CD4-positive, alpha-beta T cell (primary cell): ENCODE measurements around the gene ARHGAP30. TPM values are rescaled to one million over a fixed set of nuclear protein-coding genes. Genes with fewer than 3 reads are reported as not detected.

Experiments used
- ATAC-seq: fragments of 200-7000 bp; cut with Tn5 transposase; one replicate; pipeline ENCODE4 v1.10.0; 2022; ENCODE audit warnings: mild to moderate bottlenecking; ENCODE audit not compliant: poor library complexity
- CTCF ChIA-PET: fragments of 350-600 bp; sonication (Branson Sonifier 250); formaldehyde crosslinking; loops from one replicate; lab custom pipeline; 2021; ENCODE audit warnings: antibody characterized with exemption, inconsistent platforms; lab: Charles Lee
- POLR2A ChIA-PET: fragments of 350-600 bp; sonication (Branson Sonifier 250); formaldehyde crosslinking; loops from one replicate; lab custom pipeline; 2021; ENCODE audit warnings: antibody characterized with exemption, inconsistent platforms; lab: Charles Lee
- DNase-seq, 14 experiments: peaks; one replicate each; pipeline ENCODE4 v3.0.0-alpha.2; 2013 to 2020; ENCODE audit warnings: mixed read lengths in 2 of 14
- H3K27ac ChIP-seq, 2 donors: one replicate each; pipeline versions ENCODE4 v1.5.1 to v1.7.0; 2013; ENCODE audit warnings: low read length in 2 of 2, low read depth in 1 of 2, mild to moderate bottlenecking in 1 of 2
- H3K27me3 ChIP-seq, 2 experiments: 1 replicate in 1 of 2; 2 replicates in 1 of 2; pipeline versions ENCODE4 v1.6.1 to v1.7.0; 2013; ENCODE audit warnings: low read length in 2 of 2, control low read depth in 1 of 2, mild to moderate bottlenecking in 1 of 2, moderate library complexity in 1 of 2; ENCODE audit not compliant: insufficient read depth in 2 of 2, control insufficient read depth in 1 of 2
- H3K36me3 ChIP-seq: one replicate; pipeline ENCODE4 v1.6.1; 2013; ENCODE audit warnings: low read length, control low read depth; ENCODE audit not compliant: insufficient read depth
- H3K4me1 ChIP-seq: one replicate; pipeline ENCODE4 v1.6.1; 2013; ENCODE audit warnings: low read length, control low read depth; ENCODE audit not compliant: insufficient read depth
- H3K4me3 ChIP-seq: one replicate; pipeline ENCODE4 v1.5.1; 2013; ENCODE audit warnings: mild to moderate bottlenecking, low read length, moderate library complexity
- H3K9me3 ChIP-seq, 2 experiments: 1 replicate in 1 of 2; 2 replicates in 1 of 2; pipeline versions ENCODE4 v1.6.1 to v1.7.0; 2013; ENCODE audit warnings: low read length in 2 of 2, mild to moderate bottlenecking in 2 of 2, control low read depth in 1 of 2, moderate library complexity in 1 of 2; ENCODE audit not compliant: control insufficient read depth in 1 of 2, insufficient read depth in 1 of 2
- H3K27ac Mint-ChIP-seq: one replicate; pipeline ENCODE4 v1.8.0; 2020; ENCODE audit warnings: mixed read lengths
- H3K27me3 Mint-ChIP-seq: one replicate; pipeline ENCODE4 v1.8.0; 2021; ENCODE audit warnings: mixed read lengths
- H3K36me3 Mint-ChIP-seq: one replicate; pipeline ENCODE4 v1.8.0; 2021; ENCODE audit warnings: low read depth, mixed read lengths
- H3K4me1 Mint-ChIP-seq: one replicate; pipeline ENCODE4 v1.8.0; 2021; ENCODE audit warnings: low read depth, mixed read lengths
- H3K4me3 Mint-ChIP-seq: one replicate; pipeline ENCODE4 v1.8.0; 2020; ENCODE audit warnings: mild to moderate bottlenecking, mixed read lengths
- H3K9me3 Mint-ChIP-seq: one replicate; pipeline ENCODE4 v1.8.0; 2020; ENCODE audit warnings: mixed read lengths
- CTCF ChIP-seq: fragments of 200-600 bp; IDR thresholded peaks from one replicate; pipeline ENCODE4 v1.8.0; 2022; ENCODE audit warnings: antibody characterized with exemption, mild to moderate bottlenecking
- intact Hi-C, 2 experiments: fragments of 100-400 bp; cut with DNase I in 1 of 2; cut with micrococcal nuclease in 1 of 2; formaldehyde crosslinking; loops; one replicate each; pipeline versions ENCODE4 v1.15.1 to v1.9.0; 2023 to 2025; cut with DNase I, micrococcal nuclease
- total RNA-seq, 174 experiments: library from RNA in 2 of 174; stranded (reverse) in 2 of 174; gene quantifications; one replicate each; pipeline ENCODE4 v1.2.3 and lab custom pipeline; 2021 to 2026

The ARHGAP30 gene
- total RNA-seq, 2 experiments from 2014 or later: 76.6 to 78.9 TPM

GRCh38 chr1:161006563-161006962 is 63.1 kb downstream of the ARHGAP30 start:
- H3K27me3 ChIP-seq: no peaks in the 10 kb centered on the region
- TF ChIP-seq CTCF: no peak
- ChIA-PET CTCF (no interaction called here), POLR2A (interaction anchor here (1.3 kb wide), 1 partner anchor 12 kb away, joined by 4 read pairs; no protein-coding TSS in a partner anchor)
- H3K36me3 Mint-ChIP-seq: peaks cover 9% of the 10 kb centered on the region
- no peak for DNase-seq
- peaks cover 9% of the 10 kb centered on the region for H3K4me1 Mint-ChIP-seq
- no peaks in the 10 kb centered on the region for H3K36me3 ChIP-seq
- no peaks in the 10 kb centered on the region for H3K27me3 Mint-ChIP-seq
- H3K27ac ChIP-seq: no peak overlapping the region
- H3K4me3 Mint-ChIP-seq: no peak overlapping the region
- H3K9me3 ChIP-seq: no peaks in the 10 kb centered on the region
- H3K9me3 Mint-ChIP-seq: no peaks in the 10 kb centered on the region
- intact Hi-C loops: no loop called here
- H3K4me3 ChIP-seq: no peak overlapping the region
- H3K27ac Mint-ChIP-seq: no peak overlapping the region
- peaks cover 5% of the 10 kb centered on the region for H3K4me1 ChIP-seq
- no peak for ATAC-seq

GRCh38 chr1:161001525-161001924 is 68.2 kb downstream of the ARHGAP30 start:
- Histone ChIP-seq H3K36me3 (peaks cover 36% of the 10 kb centered on the region), H3K4me3 (no peak overlapping the region), H3K4me1 (peaks cover 8% of the 10 kb centered on the region), H3K9me3 (no peaks in the 10 kb centered on the region), H3K27me3 (no peaks in the 10 kb centered on the region), H3K27ac (no peak overlapping the region)
- no peak overlapping the region for H3K4me3 Mint-ChIP-seq
- intact Hi-C loops: loop anchor here in 1 of 2 experiments (2.0 kb wide), 1 partner anchor 375 kb away; no protein-coding TSS in a partner anchor
- POLR2A ChIA-PET: interaction anchor here (1.8 kb wide), 1 partner anchor 44 kb away, joined by 5 read pairs; the partner anchor contains the start of gene USF1
- H3K36me3 Mint-ChIP-seq: peaks cover 41% of the 10 kb centered on the region
- no peak for ATAC-seq
- CTCF ChIA-PET: interaction anchor here (1.3 kb wide), 1 partner anchor 11 kb away, joined by 6 read pairs; no protein-coding TSS in a partner anchor
- H3K4me1 Mint-ChIP-seq: no peaks in the 10 kb centered on the region
- DNase-seq: peak in 1 of 14 experiments; percentile 16
- TF ChIP-seq CTCF: no peak
- no peak overlapping the region for H3K27ac Mint-ChIP-seq
- H3K27me3 Mint-ChIP-seq: no peaks in the 10 kb centered on the region
- no peaks in the 10 kb centered on the region for H3K9me3 Mint-ChIP-seq

GRCh38 chr1:161000736-161001480 is 68.8 kb downstream of the ARHGAP30 start:
- POLR2A ChIA-PET: interaction anchor here (0.9 to 1.8 kb wide), 2 partner anchors 20 to 44 kb away, joined by 4 to 5 read pairs; partner anchors contain the start of genes F11R and USF1
- Histone ChIP-seq H3K27me3 (no peaks in the 10 kb centered on the region), H3K4me3 (no peak overlapping the region), H3K9me3 (no peaks in the 10 kb centered on the region), H3K36me3 (peaks cover 36% of the 10 kb centered on the region), H3K4me1 (peaks cover 8% of the 10 kb centered on the region), H3K27ac (no peak overlapping the region)
- Mint-ChIP-seq H3K9me3 (no peaks in the 10 kb centered on the region), H3K27me3 (no peaks in the 10 kb centered on the region), H3K4me3 (no peak overlapping the region), H3K27ac (no peak overlapping the region), H3K36me3 (peaks cover 36% of the 10 kb centered on the region), H3K4me1 (no peaks in the 10 kb centered on the region)
- no peak for DNase-seq
- TF ChIP-seq CTCF: no peak
- no peak for ATAC-seq
- intact Hi-C loops: loop anchor here in 1 of 2 experiments (2.0 kb wide), 1 partner anchor 376 kb away; no protein-coding TSS in a partner anchor
- CTCF ChIA-PET: interaction anchor here (1.3 to 1.6 kb wide), 2 partner anchors 10 to 97 kb away, joined by 6 read pairs; no protein-coding TSS in a partner anchor
